ENCODE measurements around the gene WNT3. TPM values are rescaled to one million over a fixed set of nuclear protein-coding genes. Genes with fewer than 3 reads are reported as not detected.
"Not testable (repeated sequence)": the region's sequence is repeated elsewhere in the genome, so short reads cannot be mapped to it uniquely, and the experiment has no call there.

The WNT3 gene
- total RNA-seq, 2 donors from 2014 or later, result 0.13 TPM; not detected in 1

GRCh38 chr17:46812624-46813318 is 5.7 kb downstream of the WNT3 start:
- Mint-ChIP-seq H3K27ac (no peak overlapping the region), H3K9me3 (no peaks in the 10 kb centered on the region), H3K27me3 (peaks cover 48% of the 10 kb centered on the region), H3K36me3 (ENCODE audit: low read depth) (no peaks in the 10 kb centered on the region), H3K4me1 (peaks cover 3% of the 10 kb centered on the region), H3K4me3 (no peak overlapping the region)
- ATAC-seq (replicated peaks), result no peak

- Mint-ChIP-seq H3K36me3 (ENCODE audit: low read depth) (no peaks in the 10 kb centered on the region), H3K9me3 (no peaks in the 10 kb centered on the region), H3K4me3 (no peak overlapping the region), H3K4me1 (no peaks in the 10 kb centered on the region), H3K27me3 (peaks cover 41% of the 10 kb centered on the region), H3K27ac (no peak overlapping the region)
- no peak for ATAC-seq (replicated peaks)
Measured at GRCh38 chr17:46811978-46812583, 6.4 kb downstream of the WNT3 start.

GRCh38 chr17:46810837-46811236 is 7.7 kb downstream of the WNT3 start:
- H3K27ac Mint-ChIP-seq, result no peak overlapping the region
- no peaks in the 10 kb centered on the region for H3K4me1 Mint-ChIP-seq
- no peaks in the 10 kb centered on the region for H3K36me3 Mint-ChIP-seq (ENCODE audit: low read depth)
- H3K4me3 Mint-ChIP-seq, result no peak overlapping the region
- H3K9me3 Mint-ChIP-seq, result no peaks in the 10 kb centered on the region
- peaks cover 29% of the 10 kb centered on the region for H3K27me3 Mint-ChIP-seq
- no peak for ATAC-seq (replicated peaks)

- ATAC-seq (replicated peaks), result no peak
- Mint-ChIP-seq H3K9me3 (no peaks in the 10 kb centered on the region), H3K4me1 (no peaks in the 10 kb centered on the region), H3K27ac (no peak overlapping the region), H3K4me3 (no peak overlapping the region), H3K36me3 (ENCODE audit: low read depth) (no peaks in the 10 kb centered on the region), H3K27me3 (peaks cover 28% of the 10 kb centered on the region)
Measured at GRCh38 chr17:46809110-46809571, 9.4 kb downstream of the WNT3 start.

- Mint-ChIP-seq H3K27ac (no peak overlapping the region), H3K4me1 (no peaks in the 10 kb centered on the region), H3K36me3 (ENCODE audit: low read depth) (no peaks in the 10 kb centered on the region), H3K4me3 (no peak overlapping the region), H3K9me3 (no peaks in the 10 kb centered on the region), H3K27me3 (peaks cover 7% of the 10 kb centered on the region)
- ATAC-seq (replicated peaks), result no peak
Measured at GRCh38 chr17:46805771-46806170, 12.7 kb downstream of the WNT3 start.

GRCh38 chr17:46803544-46803943 is 14.9 kb downstream of the WNT3 start:
- Mint-ChIP-seq H3K36me3 (ENCODE audit: low read depth) (no peaks in the 10 kb centered on the region), H3K9me3 (no peaks in the 10 kb centered on the region), H3K4me1 (no peaks in the 10 kb centered on the region), H3K27me3 (peaks cover 10% of the 10 kb centered on the region), H3K27ac (no peak overlapping the region), H3K4me3 (no peak overlapping the region)
- no peak for ATAC-seq (replicated peaks)

- Mint-ChIP-seq H3K27me3 (peaks cover 10% of the 10 kb centered on the region), H3K9me3 (no peaks in the 10 kb centered on the region), H3K4me3 (no peak overlapping the region), H3K4me1 (no peaks in the 10 kb centered on the region), H3K36me3 (ENCODE audit: low read depth) (no peaks in the 10 kb centered on the region), H3K27ac (no peak overlapping the region)
- ATAC-seq (replicated peaks), result no peak
Measured at GRCh38 chr17:46802800-46803199, 15.7 kb downstream of the WNT3 start.

- no peak overlapping the region for H3K27ac Mint-ChIP-seq
Measured at GRCh38 chr17:46800573-46800972, 17.9 kb downstream of the WNT3 start.

GRCh38 chr17:46796956-46797530 is 21.4 kb downstream of the WNT3 start:
- H3K9me3 Mint-ChIP-seq, result no peaks in the 10 kb centered on the region
- H3K27me3 Mint-ChIP-seq, result peaks cover 19% of the 10 kb centered on the region
- H3K4me1 Mint-ChIP-seq, result no peaks in the 10 kb centered on the region
- no peak for ATAC-seq (replicated peaks)
- no peak overlapping the region for H3K27ac Mint-ChIP-seq
- H3K4me3 Mint-ChIP-seq, result no peak overlapping the region
- H3K36me3 Mint-ChIP-seq (ENCODE audit: low read depth), result no peaks in the 10 kb centered on the region

More at GRCh38 chr17:46800573-46800972, 17.9 kb downstream of the WNT3 start:
- H3K9me3 Mint-ChIP-seq, result no peaks in the 10 kb centered on the region
- H3K4me1 Mint-ChIP-seq, result no peaks in the 10 kb centered on the region
- H3K4me3 Mint-ChIP-seq, result no peak overlapping the region
- ATAC-seq (replicated peaks), result no peak
- H3K27me3 Mint-ChIP-seq, result peaks cover 14% of the 10 kb centered on the region
- H3K36me3 Mint-ChIP-seq (ENCODE audit: low read depth), result no peaks in the 10 kb centered on the region

- ATAC-seq (replicated peaks), result no peak
Measured at GRCh38 chr17:46796524-46796923, 22.0 kb downstream of the WNT3 start.

GRCh38 chr17:46796084-46796483 is 22.4 kb downstream of the WNT3 start:
- H3K27ac Mint-ChIP-seq, result no peak overlapping the region
- H3K36me3 Mint-ChIP-seq (ENCODE audit: low read depth), result no peaks in the 10 kb centered on the region
- no peaks in the 10 kb centered on the region for H3K9me3 Mint-ChIP-seq
- no peaks in the 10 kb centered on the region for H3K4me1 Mint-ChIP-seq
- no peak overlapping the region for H3K4me3 Mint-ChIP-seq
- peaks cover 24% of the 10 kb centered on the region for H3K27me3 Mint-ChIP-seq
- ATAC-seq (replicated peaks), result no peak

More at GRCh38 chr17:46796524-46796923, 22.0 kb downstream of the WNT3 start:
- Mint-ChIP-seq H3K4me3 (no peak overlapping the region), H3K27me3 (peaks cover 22% of the 10 kb centered on the region), H3K27ac (no peak overlapping the region), H3K4me1 (no peaks in the 10 kb centered on the region), H3K36me3 (ENCODE audit: low read depth) (no peaks in the 10 kb centered on the region), H3K9me3 (no peaks in the 10 kb centered on the region)

- Mint-ChIP-seq H3K27ac (no peak overlapping the region), H3K36me3 (ENCODE audit: low read depth) (no peaks in the 10 kb centered on the region), H3K27me3 (peaks cover 26% of the 10 kb centered on the region), H3K9me3 (no peaks in the 10 kb centered on the region), H3K4me3 (no peak overlapping the region), H3K4me1 (no peaks in the 10 kb centered on the region)
- ATAC-seq (replicated peaks), result no peak
Measured at GRCh38 chr17:46795379-46795952, 23.0 kb downstream of the WNT3 start.

GRCh38 chr17:46794318-46794717 is 24.2 kb downstream of the WNT3 start:
- no peaks in the 10 kb centered on the region for H3K4me1 Mint-ChIP-seq
- peaks cover 29% of the 10 kb centered on the region for H3K27me3 Mint-ChIP-seq
- H3K9me3 Mint-ChIP-seq, result no peaks in the 10 kb centered on the region
- ATAC-seq (replicated peaks), result no peak
- H3K36me3 Mint-ChIP-seq (ENCODE audit: low read depth), result no peaks in the 10 kb centered on the region
- no peak overlapping the region for H3K4me3 Mint-ChIP-seq
- no peak overlapping the region for H3K27ac Mint-ChIP-seq

- no peak for ATAC-seq (replicated peaks)
Measured at GRCh38 chr17:46793541-46793940, 25.0 kb downstream of the WNT3 start.

GRCh38 chr17:46793023-46793422 is 25.5 kb downstream of the WNT3 start:
- H3K9me3 Mint-ChIP-seq; H3K36me3 Mint-ChIP-seq (ENCODE audit: low read depth); ATAC-seq (replicated peaks); H3K27ac Mint-ChIP-seq; H3K4me3 Mint-ChIP-seq; H3K4me1 Mint-ChIP-seq: not testable (repeated sequence)
- H3K27me3 Mint-ChIP-seq, result peaks cover 29% of the 10 kb centered on the region

More at GRCh38 chr17:46793541-46793940, 25.0 kb downstream of the WNT3 start:
- Mint-ChIP-seq H3K27ac (no peak overlapping the region), H3K36me3 (ENCODE audit: low read depth) (no peaks in the 10 kb centered on the region), H3K9me3 (no peaks in the 10 kb centered on the region), H3K27me3 (peaks cover 29% of the 10 kb centered on the region), H3K4me3 (no peak overlapping the region), H3K4me1 (no peaks in the 10 kb centered on the region)

Data from activated T-helper 17 cell treated with anti-CD3 and anti-CD28 coated beads, Interleukin-2, amount 50 U/mL, for 72 hours (primary cell).